Stimulated activated CD4-positive, alpha-beta T cell treated with anti-CD3 and anti-CD28 coated beads, Interleukin-2, amount 100 ng/mL, for 24 hours (primary cell): ENCODE measurements around the gene MSLN.

Experiments used
- DNase-seq, 2 donors: peaks; one replicate each; pipeline ENCODE4 v3.0.0-alpha.2; 2020

MSLN gene

GRCh38 chr16:760545-761343 is at the start of gene MSLN:
Gene MSLN (plus strand): TSS chr16:760734. CDS start chr16:762681, 1,947 bp downstream.
- DNase-seq: no peak

- no peak for DNase-seq
These were observed 49.5 kb upstream of the MSLN start for GRCh38 chr16:711084-711483.

GRCh38 chr16:711548-712320 is 48.8 kb upstream of the MSLN start:
- DNase-seq: peak; percentile 85 to 87

GRCh38 chr16:712740-713250 is 47.7 kb upstream of the MSLN start:
- DNase-seq: peak; percentile 62 to 73

- DNase-seq: no peak
These were observed 46.5 kb upstream of the MSLN start for GRCh38 chr16:714079-714478.

- peak; percentile 93 to 98 for DNase-seq
These were observed 45.7 kb upstream of the MSLN start, which contains the start of gene METRN for GRCh38 chr16:714558-715476. Gene METRN (plus strand): TSS chr16:715118. CDS start chr16:715290, 172 bp downstream.

- DNase-seq: peak in 1 of 2 donors; percentile 36
These were observed 44.9 kb upstream of the MSLN start for GRCh38 chr16:715477-716199.

- no peak for DNase-seq
These were observed 44.4 kb upstream of the MSLN start for GRCh38 chr16:716200-716568.

- no peak for DNase-seq
These were observed 43.7 kb upstream of the MSLN start for GRCh38 chr16:716768-717325.

GRCh38 chr16:717450-718245 is 42.9 kb upstream of the MSLN start:
- no peak for DNase-seq

GRCh38 chr16:718389-718788 is 42.1 kb upstream of the MSLN start:
- DNase-seq: no peak

GRCh38 chr16:718922-719321 is 41.6 kb upstream of the MSLN start:
- no peak for DNase-seq

GRCh38 chr16:719815-720446 is 40.6 kb upstream of the MSLN start:
- DNase-seq: no peak

- DNase-seq: peak; percentile 57 to 69
These were observed 40.0 kb upstream of the MSLN start for GRCh38 chr16:720447-720989.

GRCh38 chr16:720990-721764 is 39.4 kb upstream of the MSLN start, which contains the start of gene ANTKMT:
Gene ANTKMT (plus strand): TSS chr16:721146. CDS start chr16:721275, 129 bp downstream.
- peak; percentile 75 to 88 for DNase-seq

GRCh38 chr16:721765-722540 is 38.6 kb upstream of the MSLN start:
- no peak for DNase-seq

- DNase-seq: no peak
These were observed 37.5 kb upstream of the MSLN start for GRCh38 chr16:722835-723633.
